SH-SY5Y (cell line): ENCODE data around the gene TRANK1.

ENCODE experiments used
- GATA2 ChIP-seq: IDR thresholded peaks from 2 replicates; pipeline ENCODE4 v1.6.1; 2011; ENCODE audit warnings: mild to moderate bottlenecking, low read depth, low read length
- GATA3 ChIP-seq: IDR thresholded peaks from 2 replicates; pipeline ENCODE4 v1.6.1; 2011; ENCODE audit warnings: low read depth, mild to moderate bottlenecking, low read length, moderate library complexity

- no peak for TF ChIP-seq GATA2
- TF ChIP-seq GATA3, result no peak
These were observed 46.3 kb upstream of the TRANK1 start for GRCh38 chr3:36991147-36991546.
